Activated CD4-positive, CD25-positive, alpha-beta regulatory T cell (primary cell): ENCODE data around the gene IL1RN.
A peak's percentile ranks its signal among the peaks of the same experiment; 100 is the strongest.
"Not testable (repeated sequence)": the region's sequence is repeated elsewhere in the genome, so short reads cannot be mapped to it uniquely, and the experiment has no call there.

Experiments used
- DNase-seq, 4 experiments: peaks; one replicate each; lab custom pipeline; 2025; lab: John Stamatoyannopoulos, UW

The IL1RN gene

GRCh38 chr2:113126845-113127645, at the start of gene IL1RN:
IL1RN (plus strand) TSS chr2:113127598; CDS start chr2:113127625, 27 bp downstream.
- no peak for DNase-seq

DNA sequence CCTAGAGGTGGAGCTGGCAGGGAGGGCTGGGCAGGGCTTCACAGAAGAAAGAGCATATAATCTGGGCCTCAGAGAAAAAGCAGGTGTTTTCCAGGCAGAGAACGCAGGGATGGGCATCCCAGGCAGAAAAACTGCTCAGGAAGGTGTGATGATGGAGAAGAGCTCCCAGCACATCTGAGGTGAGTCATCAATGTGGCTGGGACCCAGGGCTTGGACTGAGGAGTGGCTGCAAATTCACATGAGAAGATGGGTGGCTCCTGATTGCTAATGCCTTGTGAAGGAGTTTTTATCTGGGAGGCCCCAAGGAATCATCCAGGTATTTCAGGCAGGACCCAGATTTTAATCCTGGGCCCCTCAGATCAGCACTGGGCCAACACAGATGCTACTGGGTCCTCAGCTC, 49.5 kb upstream of the IL1RN start:
- no peak for DNase-seq

DNA sequence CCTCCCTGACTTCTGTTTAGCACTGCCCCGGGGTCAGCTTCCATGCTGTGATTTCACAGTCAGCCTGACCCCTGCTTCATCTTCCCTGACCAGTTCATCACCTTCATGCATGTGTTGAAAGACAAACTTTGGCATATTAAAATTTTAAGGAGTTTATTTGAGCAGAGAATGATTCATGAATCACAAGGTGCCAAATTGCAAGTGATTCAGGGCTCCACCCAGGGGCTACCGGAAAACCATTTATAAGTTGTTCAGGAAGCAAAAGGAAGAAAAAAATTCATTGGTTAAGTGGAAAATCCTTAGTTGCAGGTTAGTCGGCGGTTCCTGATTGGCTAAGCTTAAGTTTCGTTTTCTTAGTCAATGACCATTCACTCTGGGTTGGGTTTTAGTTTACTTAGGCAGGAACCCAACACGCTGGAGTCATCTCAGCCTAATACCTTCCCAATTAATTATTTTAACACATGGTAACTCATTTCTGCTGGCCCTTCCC, 49.0 kb upstream of the IL1RN start:
- DNase-seq, result no peak

DNA sequence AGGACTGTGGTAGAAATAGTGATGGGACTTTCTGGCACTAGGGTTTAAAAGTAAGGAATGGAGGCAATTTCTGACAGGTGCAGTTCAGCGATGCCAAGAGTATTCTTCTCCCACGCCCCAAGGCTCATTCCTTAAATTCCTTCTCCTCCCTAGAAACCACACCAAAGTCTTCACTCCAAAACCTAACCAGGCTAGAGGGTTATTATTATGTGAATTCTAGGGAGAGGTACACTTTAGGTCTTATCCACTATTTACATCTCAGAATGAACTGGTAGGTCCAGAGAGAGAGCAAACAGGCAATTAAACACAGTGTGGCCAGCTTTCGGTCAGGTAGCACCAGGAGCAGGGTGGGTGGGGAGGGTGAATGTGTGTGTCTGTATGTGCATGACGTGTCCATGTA, 48.3 kb upstream of the IL1RN start:
- DNase-seq, result no peak

- DNase-seq, result peak in 2 of 4 experiments; percentile 21 to 46
Observed at GRCh38 chr2:113080134-113080533, 47.3 kb upstream of the IL1RN start.

DNA sequence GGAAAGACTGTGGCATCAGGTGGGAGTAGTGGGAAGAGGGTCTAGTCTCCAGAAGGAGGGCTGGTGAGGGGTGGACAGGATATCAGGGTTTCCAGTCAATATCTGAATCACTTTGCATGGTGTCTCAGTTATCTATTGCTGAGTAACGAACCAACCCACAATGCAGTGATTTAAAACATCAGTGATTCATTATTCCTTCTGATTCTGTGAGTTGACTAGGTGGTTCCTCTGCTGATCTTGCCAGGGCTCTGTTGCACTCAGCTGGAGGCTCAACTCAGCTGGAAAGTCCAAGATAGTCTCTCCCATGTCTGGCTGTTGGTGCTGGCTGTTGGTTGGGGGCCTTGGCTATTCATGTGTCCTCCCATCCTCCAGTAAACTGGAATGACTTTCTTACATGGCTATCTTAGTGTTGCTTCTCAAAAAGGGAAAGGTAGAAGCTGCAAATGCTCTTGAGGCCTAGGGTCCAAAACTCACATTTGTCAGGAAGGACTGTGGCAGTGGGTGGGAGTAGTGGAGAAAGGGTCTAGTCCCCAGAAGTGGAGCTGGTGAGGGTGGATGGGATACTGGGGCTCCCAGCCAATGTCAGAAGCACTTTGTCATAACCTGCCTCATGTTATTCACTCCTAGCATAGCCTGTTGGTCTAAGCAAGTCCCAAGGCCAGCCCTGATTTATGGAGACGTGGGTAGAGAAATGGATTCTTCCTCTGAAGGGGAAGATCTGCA, 45.7 kb upstream of the IL1RN start:
- no peak for DNase-seq

- no peak for DNase-seq
Observed at GRCh38 chr2:113083296-113083695, 44.1 kb upstream of the IL1RN start.

DNA sequence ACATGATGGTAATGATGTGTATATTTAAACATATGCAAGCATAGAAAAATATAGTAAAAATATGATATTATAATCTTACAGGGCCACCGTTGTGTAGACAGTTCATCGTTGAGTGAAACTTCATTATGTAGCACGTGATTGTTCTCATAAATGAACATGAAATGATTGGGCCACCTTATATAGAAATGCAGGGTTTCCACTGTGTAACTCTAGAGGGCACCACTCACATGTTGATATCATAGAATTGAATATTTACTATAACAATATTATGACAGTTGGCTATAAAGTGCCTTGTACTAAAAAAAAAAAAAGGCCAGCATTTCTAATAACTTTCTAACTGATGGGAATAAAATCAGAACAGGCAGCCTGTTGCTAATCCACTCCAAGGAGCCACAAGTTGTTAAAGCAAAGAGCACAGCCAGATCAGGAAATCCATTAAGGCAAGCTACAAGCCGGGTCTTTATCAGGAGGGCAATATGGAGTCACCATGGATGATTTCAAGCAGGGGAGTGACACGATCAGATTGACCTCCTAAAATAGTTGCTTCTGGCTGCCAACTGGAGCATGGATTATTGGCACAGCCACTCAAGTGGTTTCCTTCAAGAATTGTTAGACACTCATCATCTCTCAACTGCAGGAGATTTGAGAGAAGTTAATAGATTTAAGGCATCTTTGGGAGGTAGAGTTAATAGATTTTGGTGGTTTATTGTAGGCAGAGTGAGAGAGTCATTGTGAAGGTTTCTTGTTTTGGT, 43.0 kb upstream of the IL1RN start:
- no peak for DNase-seq

GRCh38 chr2:113085542-113085941, 41.9 kb upstream of the IL1RN start:
- no peak for DNase-seq

DNA sequence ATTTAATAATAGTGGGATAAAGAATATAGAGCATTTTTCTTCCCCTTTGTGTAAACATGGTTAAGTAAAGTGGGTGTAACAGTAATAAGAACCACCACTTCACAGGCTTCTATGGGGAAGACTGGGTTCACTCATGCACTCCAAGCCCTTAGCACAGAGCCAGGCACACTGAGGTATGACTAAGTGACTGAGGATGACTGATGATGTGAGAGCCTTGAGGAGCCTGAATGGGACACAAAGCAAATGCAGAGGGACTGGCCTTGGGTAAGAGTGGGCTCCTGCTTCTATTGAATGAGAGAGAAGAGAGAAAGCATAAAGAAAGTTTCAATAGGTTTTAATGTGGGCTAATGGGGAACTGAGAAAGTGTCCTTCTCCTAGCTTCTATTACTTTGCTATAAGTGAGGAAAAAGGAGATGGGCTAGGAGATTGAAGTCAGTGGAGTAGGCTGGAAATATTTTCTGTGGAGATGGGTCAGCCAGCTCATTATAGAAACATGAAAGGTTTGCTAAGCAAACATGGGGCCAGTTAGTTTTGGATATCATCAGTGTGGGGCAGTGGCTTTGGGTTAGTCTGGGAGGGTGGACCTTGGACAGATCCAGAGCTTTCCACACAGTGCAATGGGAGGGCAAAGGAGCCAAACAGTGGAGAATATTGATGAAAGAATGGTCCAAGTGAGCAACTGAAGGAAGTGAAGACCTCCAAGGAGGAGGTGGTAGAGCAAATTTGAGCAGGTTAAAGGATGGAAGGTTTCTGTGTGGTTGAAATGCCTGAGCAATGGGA, 39.0 kb upstream of the IL1RN start:
- no peak for DNase-seq

DNA sequence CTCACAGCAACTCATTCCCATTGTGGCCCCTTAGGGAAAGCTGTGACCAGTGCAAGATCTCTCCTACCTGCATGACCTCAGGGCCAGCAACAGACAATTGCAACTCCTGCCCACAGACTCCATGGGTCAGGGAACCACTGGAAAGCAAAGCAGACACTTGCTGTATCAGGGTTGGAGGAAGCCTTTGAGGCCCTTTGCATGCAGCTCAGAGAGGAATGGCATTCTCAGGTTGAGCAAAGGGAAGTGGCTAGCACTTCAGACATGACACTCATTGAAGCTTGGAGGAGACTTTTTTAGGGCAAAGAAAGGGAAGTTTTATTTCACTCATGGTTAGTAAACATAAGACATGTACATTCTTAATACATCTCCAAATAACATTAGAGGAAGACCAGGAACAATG, 37.5 kb upstream of the IL1RN start:
- no peak for DNase-seq

GRCh38 chr2:113091231-113091896, 36.0 kb upstream of the IL1RN start:
- no peak for DNase-seq

- DNase-seq, result no peak
Observed at GRCh38 chr2:113092864-113093612, 34.4 kb upstream of the IL1RN start.

GRCh38 chr2:113093613-113093977, 33.8 kb upstream of the IL1RN start:
- no peak for DNase-seq

- DNase-seq, result not testable (repeated sequence)
Observed at GRCh38 chr2:113096306-113096705, 31.1 kb upstream of the IL1RN start.

GRCh38 chr2:113096842-113097618, 30.4 kb upstream of the IL1RN start:
- not testable (repeated sequence) for DNase-seq

- no peak for DNase-seq
Observed at GRCh38 chr2:113098041-113098440, 29.4 kb upstream of the IL1RN start.

- no peak for DNase-seq
Observed at GRCh38 chr2:113098532-113098931, 28.9 kb upstream of the IL1RN start.

GRCh38 chr2:113102133-113102532, 25.3 kb upstream of the IL1RN start:
- no peak for DNase-seq

DNA sequence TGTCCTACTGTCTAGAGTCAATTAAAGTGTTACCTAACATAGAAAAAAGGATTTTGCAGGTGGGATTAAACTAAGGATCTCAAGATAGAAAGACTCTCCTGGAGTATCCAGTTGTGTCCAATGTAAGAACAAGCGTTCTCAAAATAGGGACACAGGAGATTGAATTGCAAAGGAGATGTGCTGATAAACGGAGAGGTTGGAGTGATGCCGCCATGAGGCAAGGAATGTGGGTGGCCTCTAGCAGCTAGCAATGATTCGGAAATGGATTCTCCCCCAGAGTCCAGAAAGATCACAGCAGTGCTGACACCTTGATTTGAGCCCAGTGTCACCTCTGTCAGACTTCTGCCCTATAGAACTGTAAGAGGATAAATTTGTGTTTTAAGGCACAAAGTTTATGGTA, 24.1 kb upstream of the IL1RN start:
- no peak for DNase-seq
